HL-60/S4 treated with phorbol 12-myristate 13-acetate at 8.2 ng/mL for 4 days and 3 days (cell line): ENCODE measurements around the gene NRSN1.

Experiments used
- in situ Hi-C: fragments of 300-500 bp; cut with MboI; formaldehyde crosslinking; loops from 2 replicates; pipeline ENCODE4 v1.15.0; 2022; ENCODE audit warnings: low sequenced_read_pairs

NRSN1 gene

DNA sequence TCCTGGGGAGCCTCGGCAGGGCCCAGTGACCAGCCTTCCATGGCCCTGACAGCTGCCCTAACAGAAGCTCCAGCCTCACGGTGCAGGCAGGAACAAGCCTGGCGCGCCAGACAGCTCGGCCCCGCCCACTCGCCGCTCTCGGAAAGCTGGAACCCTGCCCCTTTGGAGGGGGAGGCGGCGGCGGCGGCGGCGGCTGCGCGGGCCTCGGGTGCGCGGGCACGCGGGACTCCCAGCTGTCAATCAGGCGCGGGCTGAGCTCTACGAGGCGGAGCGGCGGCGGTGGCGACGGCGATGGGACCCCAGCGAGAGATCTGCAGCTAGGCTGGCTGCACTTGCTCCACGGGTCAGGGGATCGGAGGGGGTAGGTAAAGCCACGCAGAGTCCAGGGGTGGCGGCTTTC lies at the start of gene NRSN1:
TSS of gene NRSN1 (plus strand) at position 236 of the 400 bp plus-strand sequence. CDS start 8,113 bp downstream, outside the sequence.
- in situ Hi-C loops = no loop called here

GRCh38 chr6:24078200-24078599 lies 47.8 kb upstream of the NRSN1 start:
- in situ Hi-C loops = no loop called here

GRCh38 chr6:24079076-24079475 lies 46.9 kb upstream of the NRSN1 start:
- in situ Hi-C loops = no loop called here

GRCh38 chr6:24080711-24081110 lies 45.3 kb upstream of the NRSN1 start:
- in situ Hi-C loops = no loop called here

DNA sequence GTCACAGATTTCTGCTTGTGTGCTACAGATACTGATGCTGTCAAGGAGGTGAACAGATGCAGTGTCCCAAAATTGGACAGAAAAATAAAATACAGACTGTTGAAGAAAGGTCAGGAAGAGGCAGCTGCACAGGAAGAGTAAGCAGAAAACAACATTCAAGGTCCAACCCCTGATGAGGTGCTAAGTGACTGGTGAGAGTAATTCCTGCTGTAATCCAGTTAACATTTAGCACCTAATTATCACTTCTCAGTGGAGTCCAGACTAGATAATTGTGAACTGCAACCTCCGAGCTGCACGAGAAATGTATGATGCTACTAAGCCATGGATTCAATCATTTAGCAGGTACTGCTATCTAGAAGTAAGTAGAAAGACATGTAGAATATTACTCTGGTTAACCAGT lies 36.3 kb upstream of the NRSN1 start:
- in situ Hi-C loops = no loop called here

DNA sequence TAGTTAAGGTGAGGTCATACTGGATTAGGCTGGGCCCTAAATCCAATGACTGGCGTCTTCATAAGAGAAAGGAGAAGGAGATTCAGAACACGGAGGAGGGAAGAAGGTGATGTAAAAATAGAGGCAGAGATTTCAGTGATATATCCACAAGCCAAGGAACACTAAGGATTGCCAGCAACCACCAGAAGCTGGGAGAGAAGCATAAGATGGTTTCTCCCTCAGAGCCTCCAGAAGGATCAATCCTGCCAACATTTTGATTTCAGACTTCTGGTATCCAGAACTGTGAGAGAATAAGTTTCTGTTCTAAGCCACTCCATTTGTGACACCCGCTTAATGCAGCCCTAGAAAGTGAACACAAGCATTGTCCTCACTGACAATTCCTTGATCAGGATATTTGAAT lies 33.6 kb upstream of the NRSN1 start:
- in situ Hi-C loops = no loop called here

- in situ Hi-C loops = no loop called here
These were observed 32.6 kb upstream of the NRSN1 start for GRCh38 chr6:24093381-24093780.

DNA sequence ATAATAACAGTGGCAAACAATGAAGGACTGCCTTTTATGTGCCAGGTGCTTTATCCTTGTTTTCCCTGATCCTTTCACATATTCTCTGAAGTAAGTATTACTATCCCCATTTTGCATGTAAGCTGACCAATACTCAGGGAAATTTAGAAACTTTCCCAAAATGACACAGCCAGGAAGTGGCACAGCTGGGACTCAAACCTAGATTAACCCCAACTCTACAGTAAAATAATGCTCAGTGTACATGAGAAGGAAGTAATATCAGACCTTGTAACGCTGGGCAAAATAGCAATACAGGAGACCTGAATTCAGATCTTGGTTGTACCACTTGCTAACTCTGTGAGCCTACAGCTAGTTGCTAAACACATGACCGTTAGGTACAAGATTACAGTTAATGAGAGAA lies 26.8 kb upstream of the NRSN1 start:
- in situ Hi-C loops = no loop called here

DNA sequence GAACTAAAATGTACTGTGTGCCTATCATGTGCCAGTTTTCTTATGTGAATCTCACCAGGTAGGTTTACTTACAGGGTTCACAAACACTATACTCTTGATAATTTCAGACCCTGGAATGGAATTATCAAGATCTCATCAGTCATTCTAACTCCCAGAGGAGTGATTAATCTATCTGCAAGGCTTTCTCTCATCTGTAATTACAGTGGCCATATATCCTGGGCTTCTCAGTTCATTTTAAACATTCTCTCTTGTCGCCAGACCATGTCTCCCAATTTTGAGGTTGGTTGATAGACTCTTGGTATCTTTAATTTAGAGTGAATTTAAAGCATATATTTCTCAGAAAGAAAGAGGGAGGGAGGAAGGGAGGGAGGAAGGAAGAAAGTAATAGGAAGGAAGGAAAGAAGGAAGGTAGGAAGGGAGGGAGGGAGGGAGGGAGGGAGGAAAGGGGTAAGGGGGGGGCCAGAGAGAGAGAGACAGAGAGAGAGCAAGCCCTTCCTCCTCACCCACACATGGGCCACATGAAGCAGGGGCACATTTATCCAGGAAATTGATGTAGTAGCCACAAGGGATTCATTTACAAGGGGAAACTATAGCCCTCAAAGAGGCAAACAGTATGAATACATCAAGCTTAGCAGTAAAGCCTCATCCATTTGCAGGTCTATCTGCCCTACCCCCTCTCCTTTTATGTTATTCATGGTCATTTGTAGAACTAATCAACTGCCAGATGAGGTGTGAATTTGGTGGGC lies 25.8 kb upstream of the NRSN1 start:
- in situ Hi-C loops = no loop called here

DNA sequence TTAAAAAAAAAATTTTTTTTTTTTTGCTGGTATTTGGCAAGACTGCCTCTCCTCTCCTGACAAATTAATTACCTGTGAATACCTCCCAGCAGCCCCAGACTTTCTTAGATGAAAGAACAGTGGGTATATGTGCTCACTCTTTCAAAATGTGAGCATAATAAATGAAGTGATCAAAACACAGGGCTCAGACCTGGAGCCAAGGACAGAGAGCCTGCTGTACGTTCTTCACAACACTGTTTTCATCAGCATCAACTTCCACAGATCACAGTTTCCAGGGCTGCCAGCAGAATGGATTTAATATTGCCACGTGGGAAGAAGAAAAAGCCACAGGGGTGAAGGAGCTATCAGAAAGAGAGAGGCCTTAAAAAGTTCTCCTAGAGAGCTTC lies 25.3 kb upstream of the NRSN1 start:
- in situ Hi-C loops = no loop called here

DNA sequence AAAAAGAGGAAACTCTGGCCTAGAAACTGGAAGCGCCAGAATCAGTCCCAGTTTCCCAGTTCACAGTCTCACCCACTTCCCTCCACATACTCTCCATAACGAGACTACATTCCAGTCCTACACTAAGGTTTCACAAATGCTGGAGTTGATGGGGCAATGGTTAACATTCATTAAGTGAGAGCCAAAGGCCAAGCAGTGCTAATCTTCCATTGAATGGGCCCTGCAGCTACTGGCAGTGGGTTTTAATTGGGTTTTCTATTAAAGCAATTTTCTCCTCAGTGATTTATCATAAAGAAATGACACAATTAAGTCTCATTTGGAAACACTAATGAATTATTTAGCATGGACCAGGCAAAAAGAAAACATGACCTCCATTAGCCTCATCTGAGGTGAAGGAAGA lies 20.8 kb upstream of the NRSN1 start:
- in situ Hi-C loops = no loop called here

- in situ Hi-C loops = no loop called here
These were observed 19.7 kb upstream of the NRSN1 start for GRCh38 chr6:24106291-24106690.

GRCh38 chr6:24107294-24107693 lies 18.7 kb upstream of the NRSN1 start:
- in situ Hi-C loops = no loop called here

DNA sequence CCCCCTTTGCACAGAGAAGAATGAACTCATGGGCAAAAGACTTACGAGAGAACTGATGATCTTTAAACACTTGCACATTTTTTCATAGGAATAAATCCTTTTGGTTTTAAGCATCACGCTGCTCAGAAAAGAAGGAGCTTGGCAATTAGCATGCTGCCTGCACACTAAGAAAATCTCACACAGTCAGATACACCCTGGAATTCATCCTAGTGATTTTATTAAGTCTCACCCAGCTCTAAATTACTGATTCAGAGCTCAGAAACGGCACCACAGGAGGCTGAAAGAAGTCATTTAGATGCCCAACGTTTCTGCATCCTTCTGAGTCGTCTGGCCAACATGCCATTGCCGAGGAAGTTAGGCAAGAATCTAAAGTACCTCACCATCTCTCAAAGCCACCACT lies 18.0 kb upstream of the NRSN1 start:
- in situ Hi-C loops = no loop called here

DNA sequence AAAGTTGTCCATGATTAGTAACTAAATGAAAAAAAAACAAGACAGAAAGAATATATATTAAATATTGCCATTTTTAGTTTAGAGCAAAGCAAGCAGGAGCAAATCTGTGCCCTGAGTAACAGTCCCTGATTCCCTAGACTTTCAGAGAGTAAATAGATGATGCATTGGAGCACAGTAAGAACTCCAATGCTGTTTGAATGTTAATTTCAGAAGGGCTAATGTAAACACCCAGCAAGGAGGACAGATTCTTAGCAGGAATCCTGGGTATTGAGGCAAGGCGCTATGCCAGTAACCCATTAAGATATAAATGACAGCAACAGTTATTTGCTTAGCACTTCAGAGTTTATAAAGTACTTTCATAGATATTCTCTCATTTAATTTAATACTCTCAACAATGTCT lies 15.6 kb upstream of the NRSN1 start:
- in situ Hi-C loops = no loop called here

DNA sequence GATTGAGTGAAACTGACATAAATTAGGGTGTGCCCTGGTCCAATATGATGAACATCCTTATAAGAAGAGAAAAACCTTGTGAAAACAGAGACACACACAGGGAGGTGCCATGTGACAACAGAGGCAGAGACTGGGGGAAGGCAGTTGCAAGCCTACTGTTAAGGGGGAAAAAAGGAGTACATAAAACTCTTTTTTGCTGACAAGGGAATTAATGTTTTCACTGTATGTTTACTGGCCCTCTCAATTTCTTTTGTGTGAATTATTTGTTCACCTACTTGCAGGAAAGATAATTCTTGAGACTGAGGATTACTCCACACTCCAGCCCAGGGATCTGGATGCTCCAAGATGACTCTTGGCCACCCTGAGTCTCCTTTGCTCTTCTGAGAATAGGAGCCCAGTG lies 12.1 kb upstream of the NRSN1 start:
- in situ Hi-C loops = no loop called here

DNA sequence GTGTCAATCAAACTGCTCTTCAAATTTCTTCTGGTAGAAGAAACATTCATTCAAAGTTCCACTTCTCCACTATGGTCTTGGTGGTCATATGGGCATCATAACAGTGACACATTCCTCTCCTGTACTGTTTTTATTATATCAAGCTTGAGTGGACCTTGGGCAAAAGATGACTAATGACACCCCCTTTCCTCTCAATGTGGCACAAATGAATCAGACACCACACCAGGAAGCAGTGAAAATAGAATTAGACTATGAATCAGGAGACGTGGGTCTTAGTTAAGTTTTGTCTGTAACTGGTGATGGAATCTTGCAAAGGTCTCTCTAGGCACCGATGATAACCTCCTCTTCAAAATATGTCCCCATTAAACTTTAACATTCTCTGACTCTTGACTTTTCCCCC lies 9.0 kb upstream of the NRSN1 start:
- in situ Hi-C loops = no loop called here

DNA sequence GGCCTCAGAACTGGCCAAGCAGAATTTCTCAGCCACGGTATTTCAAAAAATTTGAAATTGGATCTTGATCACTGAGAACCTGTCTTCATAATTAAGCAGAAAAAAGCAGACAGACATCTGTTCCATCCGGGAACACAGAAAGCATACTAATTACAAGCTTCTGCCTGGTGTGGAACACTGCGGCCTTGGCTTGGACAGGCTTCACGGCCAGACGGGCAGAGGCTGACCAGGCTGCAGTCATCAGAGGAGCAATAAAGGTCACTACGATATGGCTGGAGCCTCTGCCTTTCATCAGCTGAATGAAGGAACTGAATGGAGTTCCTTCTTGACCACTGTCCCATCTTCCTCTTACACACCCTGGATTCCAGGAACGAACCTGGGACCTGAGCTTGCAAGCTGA lies 3.9 kb upstream of the NRSN1 start:
- in situ Hi-C loops = no loop called here

DNA sequence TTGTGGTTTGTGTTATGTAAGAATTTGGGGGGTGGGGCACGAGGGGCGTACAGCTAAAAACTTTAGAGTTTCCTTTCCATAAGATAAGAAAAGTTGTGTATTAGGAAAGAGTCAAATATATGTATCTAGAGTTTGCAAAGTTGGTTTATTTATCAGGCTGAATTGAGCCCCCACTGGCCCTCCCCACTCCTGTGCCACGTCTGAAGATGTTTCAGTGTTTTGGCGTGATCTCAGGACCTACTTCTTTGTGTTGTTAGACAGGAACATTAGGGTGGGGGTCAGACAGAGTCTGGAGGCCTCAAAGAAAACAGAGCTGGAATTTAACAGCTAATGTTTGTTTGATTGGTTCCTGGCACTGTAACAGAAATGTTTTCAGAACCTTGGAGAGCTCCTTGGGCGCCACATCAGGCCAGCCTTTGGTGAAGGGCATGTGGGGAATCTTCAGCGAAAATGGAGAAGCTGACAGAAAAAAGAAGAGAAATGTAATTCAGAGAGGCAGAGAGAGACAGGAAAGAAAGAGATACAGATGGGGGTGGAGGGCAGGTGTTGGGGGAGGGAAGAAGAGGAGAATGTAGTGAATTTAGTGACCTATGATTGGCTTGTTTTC lies 674 bp downstream of the NRSN1 start:
- in situ Hi-C loops = no loop called here

DNA sequence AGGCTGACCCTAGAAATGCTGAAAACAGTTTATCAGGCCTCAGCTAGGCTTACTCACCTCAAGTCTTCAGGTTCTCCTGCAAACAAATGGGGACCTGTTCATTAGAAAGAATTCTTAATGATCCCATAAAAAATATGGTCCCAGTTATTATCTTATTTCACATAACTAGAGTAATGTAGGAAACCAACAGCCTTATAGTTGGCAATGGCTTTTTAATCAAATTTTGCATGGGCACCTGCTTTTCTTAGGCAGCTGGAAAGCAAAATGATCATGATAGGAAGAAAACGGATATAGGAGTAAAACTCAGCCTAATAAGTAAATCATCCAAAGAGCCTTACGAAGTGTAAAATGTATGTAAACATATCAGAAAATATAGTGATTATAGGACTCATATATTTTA lies 1.3 kb downstream of the NRSN1 start:
- in situ Hi-C loops = no loop called here

GRCh38 chr6:24131751-24132150 lies 5.7 kb downstream of the NRSN1 start:
- in situ Hi-C loops = no loop called here

- in situ Hi-C loops = no loop called here
These were observed 13.1 kb downstream of the NRSN1 start for GRCh38 chr6:24139080-24139479.

DNA sequence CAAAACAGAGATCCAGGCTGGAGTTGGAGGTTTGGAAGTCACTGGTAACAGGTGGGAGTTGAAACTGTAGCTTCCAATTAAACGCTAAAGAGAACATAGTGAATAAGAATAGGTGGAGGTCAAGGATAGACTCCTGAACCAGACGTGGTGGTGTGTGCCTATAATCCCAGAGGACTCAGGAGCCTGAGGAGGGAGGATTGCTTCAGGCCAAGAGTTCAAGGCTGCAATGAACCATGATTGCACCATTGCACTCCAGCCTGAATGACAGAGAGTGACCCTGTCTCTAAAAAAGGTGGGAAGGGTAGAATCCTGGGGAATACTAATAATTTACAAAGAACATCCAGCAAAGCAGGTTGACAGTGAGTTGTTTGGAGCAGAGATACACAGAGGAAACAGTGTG lies 13.6 kb downstream of the NRSN1 start:
- in situ Hi-C loops = no loop called here
